ENCODE data around the gene CCDC174.

CCDC174 gene

GRCh38 chr3:14685179-14685578 is 33.6 kb downstream of the CCDC174 start:
- Histone ChIP-seq H3K27me3 (ENCODE audit: low read length) (no peaks in the 10 kb centered on the region), H3K9ac (ENCODE audit: low read length) (peak overlapping the region; percentile 61), H3K79me2 (ENCODE audit: insufficient read depth, low read length) (no peaks in the 10 kb centered on the region), H3F3A (ENCODE audit: insufficient read depth) (peaks cover 68% of the 10 kb centered on the region), H4K20me1 (ENCODE audit: low read depth, low read length) (no peaks in the 10 kb centered on the region), H2AFZ (ENCODE audit: low read depth, low read length, severe bottlenecking) (no peak overlapping the region), H3K9me2 (replicated peaks; ENCODE audit: insufficient read depth, low read length) (no peaks in the 10 kb centered on the region), H3K4me3 (ENCODE audit: insufficient read depth, low read length, poor library complexity, severe bottlenecking) (no peak overlapping the region), H3K4me2 (ENCODE audit: low read depth, low read length, poor library complexity, severe bottlenecking) (peak overlapping the region; percentile 81), H3K36me3 (ENCODE audit: low read length) (peaks cover 3% of the 10 kb centered on the region), H3K27ac (ENCODE audit: low read depth, low read length) (peak overlapping the region; percentile 99), H3K9me3 (ENCODE audit: insufficient read depth, low read length) (peaks cover 2% of the 10 kb centered on the region; the same call in 1 of the 2 replicates)
- TF ChIP-seq CTCF (IDR thresholded peaks at IDR 0.05; ENCODE audit: insufficient read depth, low read length, poor library complexity, severe bottlenecking) (no peak), EZH2phosphoT487 (conservative IDR thresholded peaks at IDR 0.05; ENCODE audit: low read length) (no peak)

- peak overlapping the region; percentile 99 for H3K27ac ChIP-seq (ENCODE audit: low read depth, low read length)
- H3K9me2 ChIP-seq (replicated peaks; ENCODE audit: insufficient read depth, low read length), result no peaks in the 10 kb centered on the region
- no peaks in the 10 kb centered on the region for H3K79me2 ChIP-seq (ENCODE audit: insufficient read depth, low read length)
- H3F3A ChIP-seq (ENCODE audit: insufficient read depth), result peaks cover 81% of the 10 kb centered on the region
- H3K4me2 ChIP-seq (ENCODE audit: low read depth, low read length, poor library complexity, severe bottlenecking), result peak overlapping the region; percentile 92
- H3K9me3 ChIP-seq (ENCODE audit: insufficient read depth, low read length), result no peaks in the 10 kb centered on the region
- no peak overlapping the region for H2AFZ ChIP-seq (ENCODE audit: low read depth, low read length, severe bottlenecking)
- H3K36me3 ChIP-seq (ENCODE audit: low read length), result no peaks in the 10 kb centered on the region
- peak overlapping the region; percentile 67 for H3K9ac ChIP-seq (ENCODE audit: low read length)
- no peaks in the 10 kb centered on the region for H3K27me3 ChIP-seq (ENCODE audit: low read length)
- peak overlapping the region; percentile 13 for H3K4me3 ChIP-seq (ENCODE audit: insufficient read depth, low read length, poor library complexity, severe bottlenecking)
- TF ChIP-seq CTCF (IDR thresholded peaks at IDR 0.05; ENCODE audit: insufficient read depth, low read length, poor library complexity, severe bottlenecking) (no peak), EZH2phosphoT487 (conservative IDR thresholded peaks at IDR 0.05; ENCODE audit: low read length) (no peak)
- H4K20me1 ChIP-seq (ENCODE audit: low read depth, low read length), result no peaks in the 10 kb centered on the region
These were observed 35.8 kb downstream of the CCDC174 start for GRCh38 chr3:14687360-14687759.

- H3K27ac ChIP-seq (ENCODE audit: low read depth, low read length), result peak overlapping the region; percentile 99
- H3K9me3 ChIP-seq (ENCODE audit: insufficient read depth, low read length), result peaks cover 6% of the 10 kb centered on the region; the same call in 1 of the 2 replicates
- peaks cover 8% of the 10 kb centered on the region for H3K36me3 ChIP-seq (ENCODE audit: low read length)
- H3K79me2 ChIP-seq (ENCODE audit: insufficient read depth, low read length), result no peaks in the 10 kb centered on the region
- no peaks in the 10 kb centered on the region for H3K27me3 ChIP-seq (ENCODE audit: low read length)
- H3F3A ChIP-seq (ENCODE audit: insufficient read depth), result peaks cover 90% of the 10 kb centered on the region
- H3K9ac ChIP-seq (ENCODE audit: low read length), result peak overlapping the region; percentile 67
- no peak overlapping the region for H2AFZ ChIP-seq (ENCODE audit: low read depth, low read length, severe bottlenecking)
- H4K20me1 ChIP-seq (ENCODE audit: low read depth, low read length), result no peaks in the 10 kb centered on the region
- TF ChIP-seq CTCF (IDR thresholded peaks at IDR 0.05; ENCODE audit: insufficient read depth, low read length, poor library complexity, severe bottlenecking) (no peak), EZH2phosphoT487 (conservative IDR thresholded peaks at IDR 0.05; ENCODE audit: low read length) (no peak)
- H3K9me2 ChIP-seq (replicated peaks; ENCODE audit: insufficient read depth, low read length), result no peaks in the 10 kb centered on the region
- H3K4me2 ChIP-seq (ENCODE audit: low read depth, low read length, poor library complexity, severe bottlenecking), result peak overlapping the region; percentile 92
- H3K4me3 ChIP-seq (ENCODE audit: insufficient read depth, low read length, poor library complexity, severe bottlenecking), result peak overlapping the region; percentile 29
These were observed 37.0 kb downstream of the CCDC174 start for GRCh38 chr3:14688525-14688924.
